ENCODE measurements around the gene KAZN. TPM values are rescaled to one million over a fixed set of nuclear protein-coding genes. Genes with fewer than 3 reads are reported as not detected.

Gene KAZN
- total and polyA plus RNA-seq, 4 donors: 7.6 to 18.8 (median 11.2) TPM

DNA sequence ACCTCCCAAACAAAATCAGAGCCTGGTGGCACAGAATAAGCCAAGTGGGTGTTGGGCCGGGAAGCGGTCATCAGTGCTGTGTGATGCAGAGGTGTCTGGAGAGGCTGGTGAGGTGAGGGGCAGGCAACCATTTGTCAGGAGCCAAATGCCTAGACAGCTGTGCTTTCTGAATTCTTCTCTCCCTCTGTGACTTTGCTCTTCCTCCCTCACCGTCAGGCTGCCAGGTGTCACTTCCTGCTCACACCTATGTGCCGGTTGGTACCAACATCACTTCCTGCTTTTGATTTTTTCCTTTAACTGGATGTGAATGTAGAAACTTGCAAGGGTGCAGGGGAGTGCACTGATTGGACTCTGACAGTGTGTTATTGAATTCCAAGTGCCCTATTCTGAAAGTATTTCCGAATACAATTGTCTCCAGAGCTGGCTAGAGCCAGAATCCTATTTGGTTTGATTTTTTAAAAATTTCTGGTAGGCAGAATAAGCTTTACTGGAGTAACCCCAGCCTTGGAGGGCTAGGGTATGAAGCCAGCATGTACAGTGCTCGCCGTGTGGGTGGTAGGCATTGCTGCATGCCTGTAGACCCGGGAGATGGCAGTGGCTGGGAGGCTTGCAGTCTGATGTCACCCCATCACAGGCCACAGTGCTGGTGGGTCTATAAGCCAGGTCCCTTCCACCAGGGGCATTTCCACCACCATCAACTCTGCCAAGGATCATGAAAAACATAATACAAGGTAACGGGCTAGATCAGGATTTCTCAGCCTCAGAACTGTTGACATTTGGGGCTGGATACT, 210.9 kb downstream of the KAZN start:
- no peak overlapping the region for H3K27ac ChIP-seq (ENCODE audit: low read depth in 1 of 2, low read length in 1 of 2)
- H3K9me3 ChIP-seq (ENCODE audit: control insufficient read depth in 4 of 4, insufficient read depth in 3 of 4, low read length in 3 of 4): peaks cover 0 to 18% (median 9%) of the 10 kb centered on the region in 4 donors
- H3K9ac ChIP-seq (ENCODE audit: insufficient read depth in 1 of 2, low read length in 2 of 2): no peak overlapping the region
- WGBS, 2 donors: 78 to 82% methylated on average over 9 of the region's 9 CpGs
- H3K4me1 ChIP-seq (ENCODE audit: control insufficient read depth in 5 of 5, insufficient read depth in 5 of 5, low read length in 5 of 5): peaks cover 0 to 7% (median 0%) of the 10 kb centered on the region in 5 donors
- H3K36me3 ChIP-seq (ENCODE audit: control insufficient read depth in 4 of 4, insufficient read depth in 4 of 4, low read length in 4 of 4): peaks cover 0 to 4% (median 0%) of the 10 kb centered on the region in 4 donors
- H3K27me3 ChIP-seq (ENCODE audit: control insufficient read depth in 3 of 3, insufficient read depth in 3 of 3, low read length in 2 of 3): no peaks in the 10 kb centered on the region
- TF ChIP-seq, protein P1, sequence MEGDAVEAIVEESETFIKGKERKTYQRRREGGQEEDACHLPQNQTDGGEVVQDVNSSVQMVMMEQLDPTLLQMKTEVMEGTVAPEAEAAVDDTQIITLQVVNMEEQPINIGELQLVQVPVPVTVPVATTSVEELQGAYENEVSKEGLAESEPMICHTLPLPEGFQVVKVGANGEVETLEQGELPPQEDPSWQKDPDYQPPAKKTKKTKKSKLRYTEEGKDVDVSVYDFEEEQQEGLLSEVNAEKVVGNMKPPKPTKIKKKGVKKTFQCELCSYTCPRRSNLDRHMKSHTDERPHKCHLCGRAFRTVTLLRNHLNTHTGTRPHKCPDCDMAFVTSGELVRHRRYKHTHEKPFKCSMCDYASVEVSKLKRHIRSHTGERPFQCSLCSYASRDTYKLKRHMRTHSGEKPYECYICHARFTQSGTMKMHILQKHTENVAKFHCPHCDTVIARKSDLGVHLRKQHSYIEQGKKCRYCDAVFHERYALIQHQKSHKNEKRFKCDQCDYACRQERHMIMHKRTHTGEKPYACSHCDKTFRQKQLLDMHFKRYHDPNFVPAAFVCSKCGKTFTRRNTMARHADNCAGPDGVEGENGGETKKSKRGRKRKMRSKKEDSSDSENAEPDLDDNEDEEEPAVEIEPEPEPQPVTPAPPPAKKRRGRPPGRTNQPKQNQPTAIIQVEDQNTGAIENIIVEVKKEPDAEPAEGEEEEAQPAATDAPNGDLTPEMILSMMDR (IDR thresholded peaks at IDR 0.05; ENCODE audit: control extremely low read depth, extremely low read depth): no peak
- no peak for DNase-seq
- ATAC-seq (ENCODE audit: insufficient read depth, low FRiP score): no peak
- no peak overlapping the region for H3K4me3 ChIP-seq

DNA sequence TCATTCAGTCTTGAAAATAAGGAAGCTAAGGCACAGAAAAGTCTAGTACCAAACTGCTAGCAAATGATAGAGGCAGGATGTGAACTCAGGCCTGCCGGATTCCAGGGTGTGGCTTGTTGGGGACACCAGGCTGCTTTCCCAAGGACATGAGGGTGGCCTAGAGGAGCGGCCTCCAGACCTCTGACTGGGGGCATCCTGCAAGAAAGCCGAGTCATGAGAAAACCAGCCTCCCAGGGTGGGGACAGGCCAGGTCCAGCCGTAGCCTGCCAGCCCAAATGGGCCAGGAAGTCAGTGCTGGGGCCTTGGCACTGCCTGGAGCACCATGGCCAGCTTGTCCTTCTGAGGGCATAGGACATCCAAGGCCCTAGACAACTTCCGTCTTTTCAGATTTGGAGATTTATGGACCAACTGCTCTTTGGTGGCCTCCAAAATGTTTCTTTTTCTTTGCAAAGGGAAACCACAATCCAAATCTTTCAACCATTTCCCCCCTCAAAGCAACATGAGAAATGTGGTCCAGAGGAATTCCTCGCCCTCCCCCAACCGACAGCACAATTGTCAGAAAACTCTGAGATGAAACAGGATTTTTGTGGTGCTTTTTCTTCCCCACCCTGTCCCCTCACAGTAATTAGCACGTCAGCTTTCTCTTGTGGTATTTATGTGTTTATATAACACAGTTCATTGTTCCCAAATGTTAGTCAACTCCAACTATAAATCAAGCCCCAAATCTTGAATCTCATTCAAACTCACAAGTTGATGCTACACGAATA, 212.3 kb downstream of the KAZN start:
- peaks cover 0 to 10% (median 8%) of the 10 kb centered on the region in 5 donors for H3K4me1 ChIP-seq (ENCODE audit: control insufficient read depth in 5 of 5, insufficient read depth in 5 of 5, low read length in 5 of 5)
- H3K27ac ChIP-seq (ENCODE audit: low read depth in 1 of 2, low read length in 1 of 2): no peak overlapping the region
- H3K36me3 ChIP-seq (ENCODE audit: control insufficient read depth in 4 of 4, insufficient read depth in 4 of 4, low read length in 4 of 4): peaks cover 0 to 4% (median 0%) of the 10 kb centered on the region in 4 donors
- ATAC-seq (ENCODE audit: insufficient read depth, low FRiP score) (no peak), DNase-seq (peak; percentile 44 to 77 (median 77))
- peaks cover 0 to 17% (median 9%) of the 10 kb centered on the region in 4 donors for H3K9me3 ChIP-seq (ENCODE audit: control insufficient read depth in 4 of 4, insufficient read depth in 3 of 4, low read length in 3 of 4)
- WGBS, 2 donors: 29 to 55% methylated on average over 9 of the region's 9 CpGs
- TF ChIP-seq, protein P1 (IDR thresholded peaks at IDR 0.05; ENCODE audit: control extremely low read depth, extremely low read depth): no peak
- H3K9ac ChIP-seq (ENCODE audit: insufficient read depth in 1 of 2, low read length in 2 of 2): no peak overlapping the region
- no peaks in the 10 kb centered on the region for H3K27me3 ChIP-seq (ENCODE audit: control insufficient read depth in 3 of 3, insufficient read depth in 3 of 3, low read length in 2 of 3)
- H3K4me3 ChIP-seq: no peak overlapping the region

DNA sequence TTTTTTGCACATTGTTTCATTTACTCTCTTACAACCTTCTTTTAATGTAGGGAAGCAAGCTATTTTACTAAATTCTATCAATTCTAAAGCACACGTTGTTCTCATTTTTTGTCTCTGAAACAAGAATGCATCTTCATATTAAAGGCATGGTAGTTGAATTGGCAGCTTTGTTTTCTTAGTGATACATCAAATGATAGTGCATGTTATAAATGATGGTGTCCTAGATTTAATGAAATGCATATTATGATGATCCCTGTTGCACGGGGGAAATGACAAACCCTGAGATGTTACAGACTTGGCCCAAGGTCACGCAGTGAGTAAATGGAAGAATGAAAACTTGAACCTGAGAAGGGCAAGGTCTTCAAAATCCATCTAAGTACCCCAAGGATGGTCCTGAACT, 213.1 kb downstream of the KAZN start:
- ATAC-seq (ENCODE audit: insufficient read depth, low FRiP score): no peak
- DNase-seq: no peak
- Histone ChIP-seq H3K9me3 (ENCODE audit: control insufficient read depth in 4 of 4, insufficient read depth in 3 of 4, low read length in 3 of 4) (peaks cover 0 to 12% (median 6%) of the 10 kb centered on the region in 4 donors), H3K27ac (ENCODE audit: low read depth in 1 of 2, low read length in 1 of 2) (no peak overlapping the region), H3K9ac (ENCODE audit: insufficient read depth in 1 of 2, low read length in 2 of 2) (no peak overlapping the region), H3K27me3 (ENCODE audit: control insufficient read depth in 3 of 3, insufficient read depth in 3 of 3, low read length in 2 of 3) (no peaks in the 10 kb centered on the region), H3K4me1 (ENCODE audit: control insufficient read depth in 5 of 5, insufficient read depth in 5 of 5, low read length in 5 of 5) (peaks cover 0 to 10% (median 8%) of the 10 kb centered on the region in 5 donors), H3K4me3 (no peak overlapping the region), H3K36me3 (ENCODE audit: control insufficient read depth in 4 of 4, insufficient read depth in 4 of 4, low read length in 4 of 4) (peaks cover 0 to under 1% (median 0%) of the 10 kb centered on the region in 4 donors)
- 66 to 73% methylated on average over 3 of the region's 3 CpGs for WGBS, 2 donors
- TF ChIP-seq, protein P1 (IDR thresholded peaks at IDR 0.05; ENCODE audit: control extremely low read depth, extremely low read depth): no peak

Data from lung (tissue), 12 donors.